AML-193 (cell line): ENCODE data around the gene GPATCH3.
"Not testable (repeated sequence)": the region's sequence is repeated elsewhere in the genome, so short reads cannot be mapped to it uniquely, and the experiment has no call there.

Experiments
- DNase-seq, 2 experiments: peaks; one replicate each; lab custom pipeline; 2025; lab: John Stamatoyannopoulos, UW

The GPATCH3 gene

GRCh38 chr1:26913389-26913753, 13.1 kb upstream of the GPATCH3 start:
- no peak for DNase-seq

DNA sequence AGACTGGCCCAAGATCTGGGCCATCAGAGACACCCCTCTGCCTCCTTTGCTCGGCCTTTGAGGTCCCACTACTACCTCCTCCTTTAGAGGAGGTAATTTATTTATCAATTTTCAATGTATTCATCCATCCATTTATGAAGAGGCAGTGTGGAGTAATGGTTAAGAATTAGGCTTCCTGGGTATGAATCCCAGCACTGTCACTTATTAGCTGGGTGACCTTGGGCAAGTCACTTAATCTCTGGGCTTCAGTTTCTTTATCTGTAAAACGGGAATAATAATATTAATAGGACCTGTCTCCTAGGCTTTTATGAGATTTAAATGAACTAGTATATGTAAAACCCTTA, 11.9 kb upstream of the GPATCH3 start:
- no peak for DNase-seq

DNA sequence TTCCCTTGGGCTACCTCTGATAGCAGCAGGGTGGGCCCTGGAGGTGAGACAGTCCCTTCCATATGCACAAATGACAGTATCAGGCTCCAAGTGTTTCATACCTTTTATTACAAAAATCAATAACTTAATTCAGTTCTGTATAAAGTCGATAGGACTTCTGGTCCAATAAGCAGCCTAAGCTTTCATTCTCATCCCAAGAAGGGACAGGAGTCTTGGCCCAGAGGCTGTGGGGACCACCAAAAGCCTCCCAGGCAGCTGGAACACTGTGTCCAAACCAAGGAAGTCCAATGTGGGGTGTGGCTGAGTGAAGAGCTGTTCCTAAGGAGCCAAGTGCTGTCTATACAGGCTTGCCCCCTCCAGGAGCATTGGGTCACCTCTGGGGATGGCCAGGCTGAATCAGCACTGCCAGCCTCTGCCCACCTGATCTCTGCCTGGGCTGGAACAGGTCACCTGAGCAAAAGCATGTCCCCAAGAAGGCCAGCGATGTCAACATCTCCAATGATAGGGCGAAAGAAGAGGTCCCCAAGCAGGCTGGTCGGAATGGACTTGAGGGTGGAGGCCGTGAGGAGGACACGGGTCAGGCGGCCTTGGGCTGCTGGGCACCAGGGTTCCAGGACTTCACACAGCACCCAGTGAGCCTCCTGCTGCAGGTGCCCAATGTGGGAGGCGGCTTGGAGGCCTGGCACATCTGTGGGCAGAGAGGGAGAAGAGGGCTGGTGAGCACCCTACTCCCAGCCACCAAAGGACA, 11.3 kb upstream of the GPATCH3 start:
- no peak for DNase-seq

DNA sequence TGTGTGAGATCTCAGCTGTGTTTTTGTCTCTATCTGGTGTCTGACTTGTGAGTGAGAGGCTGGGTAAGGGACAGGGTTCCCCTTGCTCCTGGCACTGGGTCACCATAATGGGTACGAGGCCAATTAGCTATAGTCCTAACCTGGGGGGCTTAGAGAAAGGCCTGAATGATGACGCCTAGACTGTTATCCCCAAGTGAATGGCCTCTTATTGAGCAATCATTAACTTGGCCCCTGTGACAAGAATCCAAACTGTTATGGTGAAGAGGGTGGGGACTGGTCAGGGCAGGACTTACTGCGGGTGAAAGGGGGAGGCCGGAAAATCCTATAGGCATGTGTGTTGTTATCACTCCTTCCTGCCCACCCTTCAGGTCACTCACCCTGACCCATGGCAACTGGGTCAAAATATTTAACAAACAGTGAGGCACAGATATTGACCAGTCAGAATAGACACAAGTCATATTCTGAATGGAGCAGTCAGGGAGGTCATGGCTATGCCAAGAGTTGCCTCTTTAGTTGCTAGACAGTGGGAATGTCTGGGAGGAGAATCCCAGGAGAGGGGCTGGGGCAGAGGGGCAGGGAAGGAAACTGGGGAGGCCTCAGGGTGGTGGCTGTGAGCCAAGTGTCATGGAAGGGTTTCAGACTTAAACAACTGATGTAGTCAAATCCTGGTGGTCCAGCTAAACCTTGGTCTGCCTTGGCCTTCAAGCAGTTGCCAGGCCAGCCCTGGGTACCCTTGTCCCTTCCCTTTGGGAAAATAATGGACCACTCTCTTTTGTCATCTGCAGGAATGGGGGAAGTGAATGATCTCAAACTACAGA, 10.3 kb upstream of the GPATCH3 start:
- no peak for DNase-seq

- DNase-seq = no peak
Measured at GRCh38 chr1:26909951-26910342, 9.7 kb upstream of the GPATCH3 start.

- DNase-seq = no peak
Measured at GRCh38 chr1:26907071-26907917, 7.0 kb upstream of the GPATCH3 start.

DNA sequence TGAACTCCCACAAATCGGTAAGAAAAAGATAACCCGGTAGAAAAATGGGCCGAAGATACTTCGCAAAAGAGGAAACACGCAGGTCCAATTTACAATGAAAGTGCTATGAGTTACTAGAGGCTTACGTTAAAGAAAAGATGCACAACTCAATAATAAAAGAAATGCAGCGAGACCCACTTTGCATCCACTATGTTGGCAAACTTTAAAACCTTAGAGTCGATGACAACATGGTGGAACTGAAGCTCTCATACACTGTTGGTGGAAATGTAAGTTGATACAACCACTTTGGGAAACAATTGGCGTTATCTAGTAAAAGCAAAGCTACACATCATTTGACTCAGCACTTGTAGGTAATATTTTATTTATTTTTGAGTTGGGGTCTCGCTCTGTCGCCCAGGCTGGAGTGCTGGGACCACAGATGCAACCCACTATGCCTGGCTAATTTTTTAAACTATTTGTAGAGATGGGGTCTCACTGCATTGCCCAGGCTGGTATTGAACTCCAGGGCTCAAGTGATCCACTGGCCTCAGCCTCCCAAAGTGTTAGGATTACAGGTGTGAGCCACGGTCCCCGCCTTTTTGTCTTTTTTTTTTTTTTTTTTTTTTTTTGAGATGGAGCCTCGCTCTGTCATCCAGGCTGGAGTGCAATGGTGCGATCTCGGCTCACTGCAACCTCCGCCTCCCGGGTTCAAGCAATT, 696 bp upstream of the GPATCH3 start:
- DNase-seq = no peak

GRCh38 chr1:26897351-26897750, 2.9 kb downstream of the GPATCH3 start:
- DNase-seq = no peak

DNA sequence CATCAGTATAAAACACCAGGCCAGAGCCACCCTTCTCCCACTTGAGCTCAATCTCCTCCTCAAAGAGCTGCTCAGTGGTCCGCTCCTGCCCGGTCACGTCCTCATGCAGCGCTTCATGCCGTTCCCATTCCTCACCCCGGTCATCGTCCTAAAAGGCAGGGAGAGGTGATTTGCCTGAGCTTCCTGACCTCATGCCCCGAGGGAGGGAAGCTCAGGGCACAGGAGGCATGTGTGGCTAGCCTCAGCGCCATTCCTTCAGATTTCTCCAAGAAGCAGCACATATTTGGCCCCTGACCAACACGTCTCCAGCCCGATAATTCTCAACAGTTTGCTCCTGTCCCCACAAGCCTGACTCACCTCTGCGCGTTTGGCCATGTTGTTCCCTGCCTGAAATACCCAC, 6.0 kb downstream of the GPATCH3 start:
- DNase-seq = no peak

DNA sequence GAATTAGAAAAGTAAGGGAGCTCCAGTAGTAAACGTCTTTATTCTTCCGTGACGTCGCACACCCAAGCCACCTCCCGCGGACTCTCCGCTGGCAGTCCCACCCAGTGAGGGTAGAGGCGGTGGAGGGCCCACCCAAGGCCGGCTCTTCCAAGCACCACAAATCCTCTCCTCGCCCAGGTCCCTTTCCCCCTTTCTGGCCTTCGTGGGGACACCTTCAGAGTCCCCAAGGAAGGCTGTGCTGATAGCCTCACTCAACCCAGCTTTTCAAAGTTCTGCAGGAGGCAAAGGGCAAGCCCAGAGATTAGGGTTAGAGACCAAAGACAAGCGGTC, 9.8 kb downstream of the GPATCH3 start:
- no peak for DNase-seq

GRCh38 chr1:26889551-26890466, 10.5 kb downstream of the GPATCH3 start, which contains the start of gene GPN2:
Gene GPN2, minus strand, starts transcription at chr1:26890283. Its CDS starts 187 bp downstream, at chr1:26890096.
- DNase-seq = peak; percentile 60 to 64

DNA sequence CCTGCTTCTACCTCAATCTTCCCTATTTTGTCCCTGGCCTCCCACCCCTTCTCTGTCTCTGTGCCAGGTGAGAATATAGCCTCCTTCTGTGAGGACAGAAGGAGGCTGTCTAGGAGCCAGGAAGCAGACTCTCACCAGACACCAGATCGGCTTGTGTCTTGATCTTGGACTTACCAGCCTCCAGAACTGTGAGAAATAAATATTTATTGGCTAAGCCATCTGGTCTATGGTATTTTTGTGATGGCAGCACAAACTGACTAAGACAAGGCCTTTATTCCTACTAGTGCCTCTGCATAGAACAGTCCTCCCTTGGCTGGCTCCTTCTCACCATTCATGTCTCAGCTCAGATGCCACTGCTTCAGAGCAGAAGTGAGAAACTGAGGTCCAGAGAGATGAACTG, 12.0 kb downstream of the GPATCH3 start:
- DNase-seq = no peak

GRCh38 chr1:26887125-26887524, 13.1 kb downstream of the GPATCH3 start:
- peak; percentile 53 to 54 for DNase-seq

DNA sequence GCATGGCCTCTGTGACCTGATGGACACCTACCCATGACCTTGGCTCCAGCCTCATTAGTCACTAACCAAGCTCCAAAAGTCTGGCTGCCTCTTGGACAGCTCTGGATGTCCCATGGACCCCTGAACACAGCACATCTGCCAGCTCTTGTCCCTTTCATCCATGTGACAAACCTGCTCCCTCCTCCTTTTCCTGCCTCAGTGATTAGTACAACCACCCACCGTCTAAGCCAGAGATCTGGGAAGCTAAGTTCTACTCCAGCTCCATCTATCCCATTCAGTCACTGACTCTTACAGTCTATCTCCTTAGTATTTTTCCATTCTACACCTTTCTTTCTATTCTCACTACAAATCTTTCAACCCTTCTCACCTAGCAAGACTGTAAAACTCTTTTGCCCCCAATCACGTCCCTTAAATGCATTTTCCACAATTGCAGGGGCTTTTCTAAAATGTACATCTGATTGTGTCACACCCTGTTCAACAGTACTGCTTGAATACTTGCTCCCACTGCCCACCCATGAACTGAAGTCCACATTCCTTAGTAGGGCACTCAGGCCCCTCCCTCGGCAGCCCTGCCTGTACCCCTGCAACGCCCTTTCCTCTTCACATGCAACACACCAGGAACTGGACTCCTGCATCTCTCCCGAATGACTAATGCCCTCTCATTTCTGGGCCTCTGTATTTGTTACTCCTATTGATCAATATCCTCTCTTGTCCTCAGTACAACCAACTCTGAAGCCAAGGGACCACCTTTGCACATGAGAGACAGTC, 17.4 kb downstream of the GPATCH3 start:
- no peak for DNase-seq

DNA sequence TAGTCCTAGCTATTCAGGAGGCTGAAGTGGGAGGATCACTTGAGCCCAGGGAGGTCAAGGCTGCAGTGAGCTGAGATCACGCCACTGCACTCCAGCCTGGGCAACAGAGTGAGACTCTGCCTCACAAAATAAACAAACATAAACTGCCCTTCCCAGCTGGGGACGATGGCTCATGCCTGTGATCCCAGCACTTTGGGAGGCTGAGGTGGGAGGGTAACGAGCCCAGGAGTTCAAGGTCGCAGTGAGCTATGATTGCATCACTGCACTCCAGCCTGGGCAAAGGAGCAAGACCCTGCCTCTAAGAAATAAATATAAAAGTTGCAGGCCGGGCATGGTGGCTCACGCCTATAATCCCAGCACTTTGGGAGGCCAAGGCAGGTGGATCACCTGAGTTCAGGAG, 18.7 kb downstream of the GPATCH3 start:
- not testable (repeated sequence) for DNase-seq

DNA sequence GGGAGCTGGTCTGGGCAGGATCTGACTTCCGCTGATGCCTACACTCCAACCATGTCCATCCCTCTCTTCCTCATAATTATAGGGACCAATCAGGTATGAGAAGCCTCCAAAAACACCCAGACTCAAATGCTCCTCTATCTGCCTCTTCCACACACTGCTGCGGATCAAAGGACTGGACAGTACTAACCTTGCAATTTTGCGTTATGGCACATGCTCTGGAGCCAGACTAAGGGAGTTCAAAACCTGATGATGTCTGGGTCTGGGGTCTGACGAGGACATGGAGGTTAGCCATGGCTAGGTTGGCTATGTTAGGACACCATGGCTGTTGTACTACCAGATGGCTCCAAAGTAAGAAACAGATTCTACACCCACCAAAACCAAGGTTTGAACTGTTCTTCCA, 20.5 kb downstream of the GPATCH3 start:
- DNase-seq = no peak

- DNase-seq = no peak
Measured at GRCh38 chr1:26877326-26877725, 22.9 kb downstream of the GPATCH3 start.

GRCh38 chr1:26874896-26875295, 25.4 kb downstream of the GPATCH3 start:
- no peak for DNase-seq

DNA sequence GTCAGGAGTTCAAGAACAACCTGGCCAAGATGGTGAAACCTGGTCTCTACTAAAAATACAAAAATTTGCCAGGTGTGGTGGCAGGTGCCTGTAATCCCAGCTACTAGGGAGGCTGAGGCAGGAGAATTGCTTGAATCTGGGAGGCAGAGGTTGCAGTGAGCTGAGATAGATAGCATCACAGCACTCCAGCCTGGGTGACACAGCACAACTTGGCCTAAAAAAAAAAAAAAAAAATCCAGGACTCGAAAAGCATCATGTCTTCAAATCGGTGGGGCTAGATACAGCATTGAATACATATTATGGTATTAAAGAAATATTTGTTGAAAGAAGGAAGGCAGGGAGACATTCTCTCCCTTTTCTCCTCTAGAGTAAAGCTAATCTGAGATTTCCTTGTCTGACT, 27.2 kb downstream of the GPATCH3 start:
- not testable (repeated sequence) for DNase-seq
